Vagina (tissue), 2 donors: Measurements from ENCODE around the gene CADPS2. TPM values are rescaled to one million over a fixed set of nuclear protein-coding genes. Genes with fewer than 3 reads are reported as not detected.

ENCODE experiments used
- DNase-seq, 2 donors: peaks; one replicate each; pipeline ENCODE4 v3.0.0-alpha.2; 2017; ENCODE audit errors: extremely low spot score in 2 of 2
- H3K27ac ChIP-seq: fragments of 200-600 bp; sonication (generic); one replicate; pipeline ENCODE4 v1.5.1; 2019
- H3K27me3 ChIP-seq: fragments of 200-600 bp; sonication (generic); one replicate; pipeline ENCODE4 v1.5.1; 2019
- H3K36me3 ChIP-seq, 2 donors: fragments of 200-600 bp; sonication (generic); one replicate each; pipeline ENCODE4 v1.5.1; 2017 to 2019
- H3K4me1 ChIP-seq: fragments of 200-600 bp; sonication (generic); one replicate; pipeline ENCODE4 v1.5.1; 2019
- H3K4me3 ChIP-seq, 2 donors: fragments of 200-600 bp; sonication (generic); 1 replicate in 1 of 2; 2 replicates in 1 of 2; pipeline ENCODE4 v1.5.1; 2016 to 2019
- H3K9me3 ChIP-seq: fragments of 200-600 bp; sonication (generic); one replicate; pipeline ENCODE4 v1.5.1; 2019
- CTCF ChIP-seq, 3 experiments: fragments of 450-650 bp in 2 of 3; fragments of 200-600 bp in 1 of 3; sonication (generic) in 1 of 3; IDR thresholded peaks; one replicate each; pipeline ENCODE4 v1.5.1; 2017 to 2019; ENCODE audit warnings: antibody characterized with exemption in 3 of 3, mild to moderate bottlenecking in 2 of 3, moderate library complexity in 2 of 3
- POLR2A ChIP-seq, 2 donors: fragments of 450-650 bp; IDR thresholded peaks; one replicate each; pipeline ENCODE4 v1.6.1; 2017; ENCODE audit warnings: antibody characterized with exemption in 2 of 2, mild to moderate bottlenecking in 2 of 2, moderate library complexity in 2 of 2
- POLR2AphosphoS5 ChIP-seq, 2 donors: sonication (generic); formaldehyde crosslinking; IDR thresholded peaks; one replicate each; pipeline ENCODE4 v1.9.0; 2017; ENCODE audit warnings: antibody characterized with exemption in 2 of 2, mild to moderate bottlenecking in 2 of 2, low read depth in 1 of 2; ENCODE audit not compliant: insufficient read depth in 1 of 2
- intact Hi-C: fragments of 100-400 bp; cut with DNase I; formaldehyde crosslinking; loops from one replicate; pipeline ENCODE4 v1.15.1; 2023
- total RNA-seq: library from RNA; depleted of rRNA; stranded (reverse); fragments of >200 nt; gene quantifications from one replicate; pipeline ENCODE4 v1.2.3, GENCODE V29; 2016

The CADPS2 gene
- total RNA-seq, 1 donor from 2014 or later, result 25.5 TPM

GRCh38 chr7:122883049-122883680, 3.1 kb downstream of the CADPS2 start:
- Histone ChIP-seq H3K4me1 (peaks cover 42% of the 10 kb centered on the region), H3K27me3 (no peaks in the 10 kb centered on the region), H3K36me3 (no peaks in the 10 kb centered on the region), H3K4me3 (no peak overlapping the region), H3K27ac (no peak overlapping the region), H3K9me3 (no peaks in the 10 kb centered on the region)
- TF ChIP-seq POLR2AphosphoS5 (IDR thresholded peaks at IDR 0.05; ENCODE audit: insufficient read depth in 1 of 2, low read depth in 1 of 2) (no peak), CTCF (IDR thresholded peaks at IDR 0.05) (no peak), POLR2A (IDR thresholded peaks at IDR 0.05) (no peak)
- DNase-seq, result no peak
- intact Hi-C loops, result no loop called here

GRCh38 chr7:122881324-122881723, 4.9 kb downstream of the CADPS2 start:
- Histone ChIP-seq H3K27ac (no peak overlapping the region), H3K9me3 (no peaks in the 10 kb centered on the region), H3K27me3 (no peaks in the 10 kb centered on the region), H3K4me3 (peak overlapping the region in 1 of 2 donors; percentile 16), H3K36me3 (no peaks in the 10 kb centered on the region), H3K4me1 (peaks cover 37% of the 10 kb centered on the region)
- DNase-seq, result no peak
- intact Hi-C loops, result no loop called here
- no peak for TF ChIP-seq POLR2A (IDR thresholded peaks at IDR 0.05)

- H3K27me3 ChIP-seq, result no peaks in the 10 kb centered on the region
- no peak for DNase-seq
- H3K27ac ChIP-seq, result no peak overlapping the region
- intact Hi-C loops, result no loop called here
- peaks cover 8% of the 10 kb centered on the region for H3K9me3 ChIP-seq
- no peaks in the 10 kb centered on the region for H3K4me1 ChIP-seq
- no peaks in the 10 kb centered on the region for H3K36me3 ChIP-seq
- TF ChIP-seq POLR2AphosphoS5 (IDR thresholded peaks at IDR 0.05; ENCODE audit: insufficient read depth in 1 of 2, low read depth in 1 of 2) (no peak), CTCF (IDR thresholded peaks at IDR 0.05) (no peak)
- H3K4me3 ChIP-seq, result no peak overlapping the region
These were observed 17.0 kb downstream of the CADPS2 start for GRCh38 chr7:122869260-122869659.

- Histone ChIP-seq H3K36me3 (no peaks in the 10 kb centered on the region), H3K27ac (no peak overlapping the region), H3K4me1 (no peaks in the 10 kb centered on the region), H3K4me3 (no peak overlapping the region), H3K27me3 (no peaks in the 10 kb centered on the region), H3K9me3 (peaks cover 8% of the 10 kb centered on the region)
- TF ChIP-seq POLR2A (IDR thresholded peaks at IDR 0.05) (no peak), POLR2AphosphoS5 (IDR thresholded peaks at IDR 0.05; ENCODE audit: insufficient read depth in 1 of 2, low read depth in 1 of 2) (no peak)
- intact Hi-C loops, result no loop called here
- no peak for DNase-seq
These were observed 18.7 kb downstream of the CADPS2 start for GRCh38 chr7:122867471-122867980.

GRCh38 chr7:122864838-122865237, 21.4 kb downstream of the CADPS2 start:
- intact Hi-C loops, result no loop called here
- no peak for DNase-seq
- no peak for TF ChIP-seq CTCF (IDR thresholded peaks at IDR 0.05)
- no peak for TF ChIP-seq POLR2AphosphoS5 (IDR thresholded peaks at IDR 0.05; ENCODE audit: insufficient read depth in 1 of 2, low read depth in 1 of 2)
- no peak for TF ChIP-seq POLR2A (IDR thresholded peaks at IDR 0.05)
- Histone ChIP-seq H3K27ac (no peak overlapping the region), H3K4me1 (no peaks in the 10 kb centered on the region), H3K27me3 (no peaks in the 10 kb centered on the region), H3K9me3 (peaks cover 8% of the 10 kb centered on the region), H3K4me3 (no peak overlapping the region), H3K36me3 (no peaks in the 10 kb centered on the region)

- TF ChIP-seq CTCF (IDR thresholded peaks at IDR 0.05) (no peak), POLR2AphosphoS5 (IDR thresholded peaks at IDR 0.05; ENCODE audit: insufficient read depth in 1 of 2, low read depth in 1 of 2) (no peak), POLR2A (IDR thresholded peaks at IDR 0.05) (no peak)
- intact Hi-C loops, result no loop called here
- Histone ChIP-seq H3K27ac (no peak overlapping the region), H3K4me3 (no peak overlapping the region), H3K27me3 (no peaks in the 10 kb centered on the region), H3K4me1 (no peaks in the 10 kb centered on the region), H3K9me3 (peaks cover 4% of the 10 kb centered on the region), H3K36me3 (no peaks in the 10 kb centered on the region)
- no peak for DNase-seq
These were observed 22.2 kb downstream of the CADPS2 start for GRCh38 chr7:122864016-122864415.
